AG10803 (cell line): ENCODE measurements around the gene CALN1.

Source experiments
- DNase-seq: peaks from one replicate; pipeline ENCODE4 v3.0.0; 2010; ENCODE audit warnings: low read depth
- H3K4me3 ChIP-seq: 2 replicates; pipeline ENCODE4 v1.5.1; 2011; ENCODE audit warnings: mild to moderate bottlenecking, low read length, control low read depth
- CTCF ChIP-seq: conservative IDR thresholded peaks from 2 replicates; pipeline ENCODE4 v1.5.1; 2011; ENCODE audit warnings: mild to moderate bottlenecking, low read length, control low read depth, inconsistent platforms

The CALN1 gene

GRCh38 chr7:72310301-72310700 is 101.8 kb downstream of the CALN1 start:
- no peak for DNase-seq
- no peak for TF ChIP-seq CTCF

GRCh38 chr7:72309476-72309875 is 102.7 kb downstream of the CALN1 start:
- DNase-seq: no peak
- no peak for TF ChIP-seq CTCF
- H3K4me3 ChIP-seq: no peak overlapping the region

More at GRCh38 chr7:72310301-72310700, 101.8 kb downstream of the CALN1 start:
- H3K4me3 ChIP-seq: no peak overlapping the region

- no peak for DNase-seq
- no peak overlapping the region for H3K4me3 ChIP-seq
- no peak for TF ChIP-seq CTCF
Measured at GRCh38 chr7:72308986-72309385, 103.2 kb downstream of the CALN1 start.

GRCh38 chr7:72307566-72307965 is 104.6 kb downstream of the CALN1 start:
- DNase-seq: no peak
- no peak overlapping the region for H3K4me3 ChIP-seq
- no peak for TF ChIP-seq CTCF

GRCh38 chr7:72298912-72299311 is 113.2 kb downstream of the CALN1 start:
- TF ChIP-seq CTCF: no peak
- DNase-seq: no peak
- H3K4me3 ChIP-seq: no peak overlapping the region

GRCh38 chr7:72298091-72298490 is 114.0 kb downstream of the CALN1 start:
- H3K4me3 ChIP-seq: no peak overlapping the region
- no peak for TF ChIP-seq CTCF

GRCh38 chr7:72297636-72298035 is 114.5 kb downstream of the CALN1 start:
- TF ChIP-seq CTCF: no peak
- H3K4me3 ChIP-seq: no peak overlapping the region
- no peak for DNase-seq

More at GRCh38 chr7:72298091-72298490, 114.0 kb downstream of the CALN1 start:
- no peak for DNase-seq
